ENCODE measurements around the gene CAPNS1. TPM values are rescaled to one million over a fixed set of nuclear protein-coding genes. Genes with fewer than 3 reads are reported as not detected.

Gene CAPNS1
- total and polyA plus RNA-seq, 2 of the 4 experiments (the other 2 are of a cell fraction), result 436 to 988 TPM

- no peak for TF ChIP-seq USF2 (IDR thresholded peaks at IDR 0.05; ENCODE audit: low read depth, low read length)
These were observed 25.8 kb upstream of the CAPNS1 start (continued) for GRCh38 chr19:36113894-36114720.
